HepG2 (cell line): ENCODE data around the gene MPP1. TPM values are rescaled to one million over a fixed set of nuclear protein-coding genes. Genes with fewer than 3 reads are reported as not detected.
A peak's percentile ranks its signal among the peaks of the same experiment; 100 is the strongest.

Experiments
- ARHGAP35 ChIP-seq: sonication (generic); formaldehyde crosslinking; IDR thresholded peaks from 2 replicates; pipeline ENCODE4 v1.9.0; 2022; ENCODE audit warnings: mild to moderate bottlenecking, inconsistent platforms, moderate library complexity, missing genetic modification reagents, borderline replicate concordance
- ELF4 ChIP-seq: sonication (generic); formaldehyde crosslinking; IDR thresholded peaks from 2 replicates; pipeline ENCODE4 v1.5.0; 2020; ENCODE audit warnings: missing genetic modification reagents, mild to moderate bottlenecking, moderate library complexity, borderline replicate concordance
- GABPB1 ChIP-seq: IDR thresholded peaks from 2 replicates; pipeline ENCODE4 v1.6.1; 2016; ENCODE audit warnings: mild to moderate bottlenecking, missing genetic modification reagents, moderate library complexity, missing compliant biosample characterization
- HNRNPH1 ChIP-seq: fragments of 200-400 bp; formaldehyde crosslinking; optimal IDR thresholded peaks from 2 replicates; pipeline ENCODE3; 2017; ENCODE audit warnings: mild to moderate bottlenecking, low read depth, low read length
- HOXD1 ChIP-seq: sonication (generic); formaldehyde crosslinking; IDR thresholded peaks from 2 replicates; pipeline ENCODE4 v1.5.0; 2020; ENCODE audit warnings: missing genetic modification reagents
- IRF2 ChIP-seq: IDR thresholded peaks from 2 replicates; pipeline ENCODE4 v1.6.1; 2018; ENCODE audit warnings: missing genetic modification reagents, missing compliant biosample characterization
- KDM6A ChIP-seq: IDR thresholded peaks from 2 replicates; pipeline ENCODE4 v1.6.1; 2016; ENCODE audit warnings: low read depth
- KLF13 ChIP-seq: sonication (generic); formaldehyde crosslinking; IDR thresholded peaks from 2 replicates; pipeline ENCODE4 v1.4.0; 2020; ENCODE audit warnings: mild to moderate bottlenecking, missing genetic modification reagents
- MAF1 ChIP-seq: sonication (generic); formaldehyde crosslinking; IDR thresholded peaks from 2 replicates; pipeline ENCODE4 v1.5.0; 2020; ENCODE audit warnings: missing genetic modification reagents, borderline replicate concordance
- NCOR1 ChIP-seq: fragments of 200-600 bp; sonication (generic); IDR thresholded peaks from 2 replicates; pipeline ENCODE4 v1.7.0; 2017; ENCODE audit warnings: antibody characterized with exemption, low read length, borderline replicate concordance
- PITX1 ChIP-seq: sonication (generic); formaldehyde crosslinking; IDR thresholded peaks from 2 replicates; pipeline ENCODE4 v1.5.1; 2020; ENCODE audit warnings: mild to moderate bottlenecking, missing genetic modification reagents
- RAD21 ChIP-seq: fragments of 450-650 bp; formaldehyde crosslinking; IDR thresholded peaks from 2 replicates; pipeline ENCODE4 v1.5.0; 2020; ENCODE audit warnings: mild to moderate bottlenecking
- ZBTB3 ChIP-seq: sonication (generic); formaldehyde crosslinking; IDR thresholded peaks from 2 replicates; pipeline ENCODE4 v1.4.0; 2020; ENCODE audit warnings: low read depth, mild to moderate bottlenecking, moderate library complexity, missing genetic modification reagents, borderline replicate concordance
- ZNF136 ChIP-seq: sonication (generic); formaldehyde crosslinking; IDR thresholded peaks from 2 replicates; pipeline ENCODE4 v1.8.1; 2022; ENCODE audit warnings: low read depth, mild to moderate bottlenecking, moderate library complexity, missing genetic modification reagents
- ZNF44 ChIP-seq: sonication (generic); formaldehyde crosslinking; IDR thresholded peaks from 2 replicates; pipeline ENCODE4 v1.5.1; 2020; ENCODE audit warnings: mild to moderate bottlenecking, missing genetic modification reagents
- ZNF782 ChIP-seq: sonication (generic); formaldehyde crosslinking; IDR thresholded peaks from 2 replicates; pipeline ENCODE4 v1.4.0; 2020; ENCODE audit warnings: missing genetic modification reagents, mild to moderate bottlenecking, borderline replicate concordance
- polyA plus RNA-seq, 8 experiments: library from polyadenylated mRNA; depleted of rRNA in 3 of 8; stranded (reverse) in 7 of 8; unstranded in 1 of 8; fragments of >200 nt; fragmentation: Illumina TruSeq in 4 of 8; extraction: Trizol in 4 of 8; gene quantifications; 2 replicates each; pipeline versions ENCODE4 v1.2.1 to v1.2.3, GENCODE V29; 2011 to 2016; ENCODE audit warnings: low read depth in 4 of 8, missing spikeins in 1 of 8, mixed read lengths in 1 of 8; ENCODE audit not compliant: insufficient read depth in 1 of 8
- total RNA-seq, 5 experiments: library from RNA; depleted of rRNA; stranded (reverse); fragments of >200 nt; fragmentation: Illumina TruSeq; extraction: Trizol; gene quantifications; 2 replicates each; pipeline ENCODE4 v1.2.3, GENCODE V29; 2016; ENCODE audit warnings: low read depth in 1 of 5
- TF ChIP-seq, protein P1 (sequence below): sonication (generic); formaldehyde crosslinking; IDR thresholded peaks from 2 replicates; pipeline ENCODE4 v1.4.0; 2020; ENCODE audit warnings: missing genetic modification reagents
- TF ChIP-seq, protein P2 (sequence below): sonication (generic); formaldehyde crosslinking; IDR thresholded peaks from 2 replicates; pipeline ENCODE4 v1.8.1; 2023; ENCODE audit warnings: mild to moderate bottlenecking, missing genetic modification reagents
- TF ChIP-seq, protein P3 (sequence below): sonication (generic); formaldehyde crosslinking; IDR thresholded peaks from 2 replicates; pipeline ENCODE4 v1.8.0; 2022; ENCODE audit warnings: missing genetic modification reagents, mild to moderate bottlenecking, moderate library complexity, borderline replicate concordance

MPP1 gene
- total and polyA plus RNA-seq, 2 of the 13 experiments (the other 11 are each of a cell fraction or from before 2014, with no cell fraction given): 7.8 to 8.1 TPM

DNA sequence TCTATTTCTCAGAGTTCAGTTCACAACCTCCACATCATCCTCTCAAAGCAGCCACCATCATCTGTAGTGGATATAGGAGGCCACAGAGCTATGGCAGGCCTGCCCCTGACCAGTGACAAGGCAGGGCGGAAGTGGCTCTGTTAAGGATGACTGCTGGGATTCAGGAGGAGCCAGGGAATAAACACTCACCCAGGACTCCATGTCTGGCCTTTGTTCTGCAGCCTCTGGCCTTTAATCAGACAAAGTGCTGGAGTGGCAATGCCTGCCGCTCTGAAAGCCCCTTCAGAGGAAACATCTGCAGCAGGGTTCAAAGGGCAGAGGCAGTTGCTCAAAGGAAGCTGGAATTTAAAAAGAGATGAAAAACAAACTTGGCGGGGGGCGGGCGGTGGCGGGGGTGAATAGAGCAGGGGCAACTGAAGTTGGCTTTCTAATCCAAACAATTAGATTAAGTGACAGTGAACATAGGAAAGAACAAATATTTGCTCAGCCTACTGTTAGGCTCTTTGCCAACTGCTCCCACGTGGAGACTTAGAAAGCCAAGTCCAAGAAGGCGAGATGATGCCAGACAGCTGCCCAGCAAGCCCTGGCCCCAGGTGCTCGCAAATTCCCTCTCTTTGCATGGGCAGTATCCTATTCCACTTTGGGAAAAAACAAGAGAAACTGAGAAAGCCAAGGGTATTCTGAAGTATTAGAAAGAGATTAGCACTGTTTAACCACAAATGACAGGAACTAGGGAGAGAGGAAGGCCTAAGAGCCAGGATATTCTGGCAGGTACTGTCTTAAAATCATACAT lies 5.5 kb downstream of the MPP1 start (continued):
- TF ChIP-seq, protein P1, sequence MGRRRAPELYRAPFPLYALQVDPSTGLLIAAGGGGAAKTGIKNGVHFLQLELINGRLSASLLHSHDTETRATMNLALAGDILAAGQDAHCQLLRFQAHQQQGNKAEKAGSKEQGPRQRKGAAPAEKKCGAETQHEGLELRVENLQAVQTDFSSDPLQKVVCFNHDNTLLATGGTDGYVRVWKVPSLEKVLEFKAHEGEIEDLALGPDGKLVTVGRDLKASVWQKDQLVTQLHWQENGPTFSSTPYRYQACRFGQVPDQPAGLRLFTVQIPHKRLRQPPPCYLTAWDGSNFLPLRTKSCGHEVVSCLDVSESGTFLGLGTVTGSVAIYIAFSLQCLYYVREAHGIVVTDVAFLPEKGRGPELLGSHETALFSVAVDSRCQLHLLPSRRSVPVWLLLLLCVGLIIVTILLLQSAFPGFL (CRISPR knock-in tag): no peak
- TF ChIP-seq ZNF136 (CRISPR knock-in tag) (no peak), ZNF44 (CRISPR knock-in tag) (no peak), IRF2 (CRISPR knock-in tag) (peak; percentile 28; the same call in 1 of the 2 replicates), ARHGAP35 (CRISPR knock-in tag) (no peak), ELF4 (no peak), KDM6A (CRISPR knock-in tag) (peak; percentile 61; the same call in 1 of the 2 replicates), GABPB1 (CRISPR knock-in tag) (0 out of 2 replicates have a peak, but pooled peaks have one; percentile 36), ZBTB3 (no peak), MAF1 (CRISPR knock-in tag) (no peak), ZNF782 (no peak), NCOR1 (peak; percentile 88; the same call in 1 of the 2 replicates), KLF13 (CRISPR knock-in tag) (no peak), RAD21 (no peak), HOXD1 (CRISPR knock-in tag) (no peak), HNRNPH1 (no peak), PITX1 (CRISPR knock-in tag) (peak; percentile 86)
- TF ChIP-seq, protein P2, sequence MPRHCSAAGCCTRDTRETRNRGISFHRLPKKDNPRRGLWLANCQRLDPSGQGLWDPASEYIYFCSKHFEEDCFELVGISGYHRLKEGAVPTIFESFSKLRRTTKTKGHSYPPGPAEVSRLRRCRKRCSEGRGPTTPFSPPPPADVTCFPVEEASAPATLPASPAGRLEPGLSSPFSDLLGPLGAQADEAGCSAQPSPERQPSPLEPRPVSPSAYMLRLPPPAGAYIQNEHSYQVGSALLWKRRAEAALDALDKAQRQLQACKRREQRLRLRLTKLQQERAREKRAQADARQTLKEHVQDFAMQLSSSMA (CRISPR knock-in tag): no peak
- TF ChIP-seq, protein P3, sequence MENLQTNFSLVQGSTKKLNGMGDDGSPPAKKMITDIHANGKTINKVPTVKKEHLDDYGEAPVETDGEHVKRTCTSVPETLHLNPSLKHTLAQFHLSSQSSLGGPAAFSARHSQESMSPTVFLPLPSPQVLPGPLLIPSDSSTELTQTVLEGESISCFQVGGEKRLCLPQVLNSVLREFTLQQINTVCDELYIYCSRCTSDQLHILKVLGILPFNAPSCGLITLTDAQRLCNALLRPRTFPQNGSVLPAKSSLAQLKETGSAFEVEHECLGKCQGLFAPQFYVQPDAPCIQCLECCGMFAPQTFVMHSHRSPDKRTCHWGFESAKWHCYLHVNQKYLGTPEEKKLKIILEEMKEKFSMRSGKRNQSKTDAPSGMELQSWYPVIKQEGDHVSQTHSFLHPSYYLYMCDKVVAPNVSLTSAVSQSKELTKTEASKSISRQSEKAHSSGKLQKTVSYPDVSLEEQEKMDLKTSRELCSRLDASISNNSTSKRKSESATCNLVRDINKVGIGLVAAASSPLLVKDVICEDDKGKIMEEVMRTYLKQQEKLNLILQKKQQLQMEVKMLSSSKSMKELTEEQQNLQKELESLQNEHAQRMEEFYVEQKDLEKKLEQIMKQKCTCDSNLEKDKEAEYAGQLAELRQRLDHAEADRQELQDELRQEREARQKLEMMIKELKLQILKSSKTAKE: peak; percentile 45; the same call in 1 of the 2 replicates
